Vagina (tissue), 2 donors: ENCODE measurements around the gene PCDHAC2.

ENCODE experiments used
- CTCF ChIP-seq, 3 experiments: fragments of 450-650 bp in 2 of 3; fragments of 200-600 bp in 1 of 3; sonication (generic) in 1 of 3; IDR thresholded peaks; one replicate each; pipeline ENCODE4 v1.5.1; 2017 to 2019; ENCODE audit warnings: antibody characterized with exemption in 3 of 3, mild to moderate bottlenecking in 2 of 3, moderate library complexity in 2 of 3
- POLR2A ChIP-seq, 2 donors: fragments of 450-650 bp; IDR thresholded peaks; one replicate each; pipeline ENCODE4 v1.6.1; 2017; ENCODE audit warnings: antibody characterized with exemption in 2 of 2, mild to moderate bottlenecking in 2 of 2, moderate library complexity in 2 of 2
- POLR2AphosphoS5 ChIP-seq, 2 donors: sonication (generic); formaldehyde crosslinking; IDR thresholded peaks; one replicate each; pipeline ENCODE4 v1.9.0; 2017; ENCODE audit warnings: antibody characterized with exemption in 2 of 2, mild to moderate bottlenecking in 2 of 2, low read depth in 1 of 2; ENCODE audit not compliant: insufficient read depth in 1 of 2

GRCh38 chr5:140998921-140999410, 32.7 kb downstream of the PCDHAC2 start:
- TF ChIP-seq CTCF (IDR thresholded peaks at IDR 0.05), result no peak
- no peak for TF ChIP-seq POLR2A (IDR thresholded peaks at IDR 0.05)
- TF ChIP-seq POLR2AphosphoS5 (IDR thresholded peaks at IDR 0.05; ENCODE audit: insufficient read depth in 1 of 2, low read depth in 1 of 2), result no peak
